HG03045 (cell line): ENCODE measurements around the gene KDM2A.
"Not testable (repeated sequence)": the region's sequence is repeated elsewhere in the genome, so short reads cannot be mapped to it uniquely, and the experiment has no call there.

Source experiments
- ATAC-seq: cut with Tn5 transposase; IDR thresholded peaks from one replicate; pipeline ENCODE4 v1.9.1; 2021; ENCODE audit warnings: mild to moderate bottlenecking, moderate library complexity; ENCODE audit not compliant: unreplicated experiment

Gene KDM2A

GRCh38 chr11:67167091-67167490, 48.0 kb downstream of the KDM2A start:
- no peak for ATAC-seq

- no peak for ATAC-seq
Measured at GRCh38 chr11:67167719-67168118, 48.7 kb downstream of the KDM2A start.

GRCh38 chr11:67168911-67169310, 49.8 kb downstream of the KDM2A start:
- ATAC-seq = not testable (repeated sequence)

- ATAC-seq = no peak
Measured at GRCh38 chr11:67174311-67174710, 55.2 kb downstream of the KDM2A start.

- ATAC-seq = no peak
Measured at GRCh38 chr11:67177399-67178281, 58.6 kb downstream of the KDM2A start.

GRCh38 chr11:67178421-67178820, 59.4 kb downstream of the KDM2A start:
- no peak for ATAC-seq

GRCh38 chr11:67178878-67179277, 59.8 kb downstream of the KDM2A start:
- ATAC-seq = no peak

- no peak for ATAC-seq
Measured at GRCh38 chr11:67179892-67180490, 60.9 kb downstream of the KDM2A start.

- no peak for ATAC-seq
Measured at GRCh38 chr11:67194096-67194495, 75.0 kb downstream of the KDM2A start.

GRCh38 chr11:67195971-67196456, 77.0 kb downstream of the KDM2A start:
- no peak for ATAC-seq

GRCh38 chr11:67197606-67198005, 78.5 kb downstream of the KDM2A start:
- no peak for ATAC-seq

GRCh38 chr11:67198781-67199180, 79.7 kb downstream of the KDM2A start:
- ATAC-seq = not testable (repeated sequence)

GRCh38 chr11:67199751-67200150, 80.7 kb downstream of the KDM2A start:
- no peak for ATAC-seq

GRCh38 chr11:67202028-67202427, 83.0 kb downstream of the KDM2A start:
- no peak for ATAC-seq

GRCh38 chr11:67204822-67205221, 85.8 kb downstream of the KDM2A start:
- no peak for ATAC-seq

- ATAC-seq = not testable (repeated sequence)
Measured at GRCh38 chr11:67209222-67209621, 90.2 kb downstream of the KDM2A start.

- no peak for ATAC-seq
Measured at GRCh38 chr11:67211656-67212436, 92.8 kb downstream of the KDM2A start.

GRCh38 chr11:67213178-67213621, 94.1 kb downstream of the KDM2A start:
- no peak for ATAC-seq

- ATAC-seq = no peak
Measured at GRCh38 chr11:67227726-67228125, 108.7 kb downstream of the KDM2A start.

- ATAC-seq = no peak
Measured at GRCh38 chr11:67230406-67230805, 111.3 kb downstream of the KDM2A start.

GRCh38 chr11:67230886-67231285, 111.8 kb downstream of the KDM2A start:
- ATAC-seq = no peak
